Stimulated activated CD4-positive, alpha-beta T cell treated with anti-CD3 and anti-CD28 coated beads, Interleukin-15, amount 100 ng/mL, for 48 hours (primary cell): ENCODE data around the gene NLN.
"Not testable (repeated sequence)": the region's sequence is repeated elsewhere in the genome, so short reads cannot be mapped to it uniquely, and the experiment has no call there.

Experiments used
- DNase-seq, 2 donors: peaks; one replicate each; pipeline ENCODE4 v3.0.0-alpha.2; 2020; ENCODE audit warnings: low read depth in 2 of 2

The NLN gene

DNA sequence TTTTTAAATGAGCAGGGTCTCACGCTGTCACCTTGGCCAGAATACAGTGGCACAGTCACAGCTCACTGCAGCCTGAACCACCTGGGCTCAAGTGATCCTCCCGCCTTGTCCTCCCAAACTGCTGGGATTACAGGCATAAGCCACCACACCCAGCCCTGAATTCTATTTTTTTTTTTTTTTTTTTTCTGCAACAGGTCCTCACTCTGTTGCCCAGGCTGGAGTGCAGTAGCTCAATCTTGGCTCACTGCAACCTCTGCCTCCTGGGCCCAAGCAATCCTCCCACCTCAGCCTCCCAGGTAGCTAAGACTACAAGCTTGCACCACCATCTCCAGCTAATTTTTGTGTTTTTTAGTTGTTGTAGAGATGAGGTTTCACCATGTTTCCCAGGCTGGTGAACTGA is 51.0 kb downstream of the NLN start:
- not testable (repeated sequence) for DNase-seq

DNA sequence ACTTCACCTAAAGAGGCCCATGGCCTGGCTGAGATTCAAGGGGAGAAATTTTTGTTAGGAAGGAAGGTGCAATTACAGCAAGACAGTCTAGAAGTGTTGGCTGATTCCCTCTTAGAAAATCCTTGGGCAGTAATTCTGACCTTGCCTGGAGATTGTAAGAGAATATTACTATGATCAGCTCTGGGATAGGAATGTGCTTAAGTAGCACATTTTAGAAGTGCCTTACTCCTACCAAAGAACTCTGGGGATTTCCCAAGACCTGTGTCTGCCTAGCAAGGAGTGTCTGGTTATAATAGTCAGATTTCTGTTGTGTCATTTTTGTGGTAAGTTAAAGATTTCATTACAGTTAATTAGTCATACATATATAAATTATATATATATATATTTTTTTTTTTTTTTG is 52.3 kb downstream of the NLN start:
- no peak for DNase-seq

DNA sequence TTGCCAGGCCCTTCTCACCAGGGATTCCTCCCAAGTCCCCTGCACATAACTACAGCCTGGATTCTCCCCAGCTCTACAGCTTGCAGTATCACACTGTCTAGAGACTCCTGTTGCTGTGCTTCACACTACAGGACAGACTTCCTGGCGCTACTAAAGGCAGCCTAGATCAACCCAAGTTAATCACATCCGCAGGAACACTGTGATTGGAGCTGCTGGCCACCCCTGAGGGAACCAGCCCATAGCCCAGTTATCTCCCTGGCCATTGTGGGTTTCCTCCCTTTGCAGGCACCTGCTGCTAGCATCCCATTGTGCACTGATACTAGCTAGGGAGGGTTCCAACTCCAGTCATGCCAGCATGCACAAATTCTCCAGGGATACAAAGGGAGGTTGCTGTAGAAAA is 53.5 kb downstream of the NLN start:
- no peak for DNase-seq

DNA sequence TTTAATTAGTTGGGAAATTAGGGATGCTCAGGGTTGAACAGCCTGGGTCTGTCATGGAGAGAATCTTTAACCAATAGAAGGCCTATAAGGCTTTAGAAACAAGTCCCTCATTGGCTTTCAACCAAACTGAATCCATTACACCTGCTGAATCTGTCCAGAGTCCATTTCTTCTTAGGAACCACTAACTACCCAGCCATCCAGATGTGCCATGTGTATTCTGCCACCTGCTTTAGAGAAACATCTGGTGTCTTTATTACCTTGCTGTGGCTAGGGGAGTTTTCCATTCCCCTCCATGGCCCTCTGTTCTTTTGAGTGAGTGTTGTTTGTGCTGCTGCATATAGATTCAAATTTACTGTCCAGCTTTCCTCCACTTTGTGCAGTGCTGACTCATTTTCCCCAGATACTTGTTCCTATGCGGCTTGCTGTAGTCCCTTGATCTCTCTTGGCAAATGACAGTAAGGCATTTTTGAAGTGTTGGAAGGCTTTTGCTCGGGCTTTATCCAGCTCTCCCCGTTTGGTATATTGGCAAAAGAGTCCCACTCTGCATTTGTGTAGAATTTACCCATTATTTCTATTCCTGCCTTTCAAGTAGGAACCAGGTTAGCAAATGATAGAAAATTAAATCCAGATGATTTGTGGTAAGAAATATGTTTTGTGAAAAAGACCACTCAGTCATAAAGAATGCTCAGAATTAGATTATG is 54.6 kb downstream of the NLN start:
- no peak for DNase-seq

DNA sequence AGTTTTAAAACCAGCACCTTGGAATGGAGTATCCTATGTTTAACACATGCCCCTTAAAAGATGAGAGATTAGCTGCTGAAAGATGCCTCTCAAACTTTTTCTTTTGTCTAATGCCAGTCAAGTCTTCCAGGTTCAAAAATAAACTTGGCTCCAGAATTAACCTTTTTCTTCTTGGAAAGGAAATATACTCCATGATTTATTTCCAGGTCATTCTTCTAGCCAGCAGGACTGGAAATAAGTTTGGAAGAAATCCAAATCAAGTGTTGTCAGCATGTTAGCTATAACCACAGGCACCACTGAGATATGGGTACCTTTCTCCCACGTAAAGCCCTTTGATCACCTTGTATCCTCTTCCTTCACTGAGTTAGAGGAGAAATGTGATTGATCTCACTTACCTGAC is 56.1 kb downstream of the NLN start:
- DNase-seq = no peak

DNA sequence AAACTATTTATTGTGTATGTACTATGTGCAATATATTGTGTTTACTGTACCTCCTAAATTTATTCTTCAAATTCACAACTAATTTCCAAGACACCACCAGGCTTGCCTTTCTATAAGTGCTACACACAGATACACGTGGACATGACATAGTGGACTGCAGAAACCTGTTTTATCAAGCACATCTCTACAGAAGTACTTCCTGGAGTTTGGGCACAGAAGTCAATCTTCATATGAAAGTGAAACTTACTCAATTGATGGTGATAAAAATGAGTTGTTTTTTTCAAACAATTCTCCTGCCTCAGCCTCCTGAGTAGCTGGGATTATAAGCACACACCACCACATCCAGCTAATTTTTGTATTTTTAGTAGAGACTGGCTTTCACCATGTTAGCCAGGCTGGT is 57.6 kb downstream of the NLN start:
- DNase-seq = no peak

DNA sequence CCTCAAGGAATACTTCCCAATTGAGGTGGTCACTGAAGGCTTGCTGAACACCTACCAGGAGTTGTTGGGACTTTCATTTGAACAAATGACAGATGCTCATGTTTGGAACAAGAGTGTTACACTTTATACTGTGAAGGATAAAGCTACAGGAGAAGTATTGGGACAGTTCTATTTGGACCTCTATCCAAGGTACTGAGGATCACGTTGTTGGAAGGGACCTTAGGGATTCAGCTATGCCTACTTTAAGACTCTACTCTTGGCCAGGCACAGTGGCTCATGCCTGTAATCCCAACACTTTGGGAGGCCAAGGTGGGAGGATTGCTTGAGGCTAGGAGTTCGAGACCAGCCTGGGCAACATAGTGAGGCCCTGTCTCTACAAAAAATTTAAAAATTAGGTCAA is 66.3 kb downstream of the NLN start:
- not testable (repeated sequence) for DNase-seq

DNA sequence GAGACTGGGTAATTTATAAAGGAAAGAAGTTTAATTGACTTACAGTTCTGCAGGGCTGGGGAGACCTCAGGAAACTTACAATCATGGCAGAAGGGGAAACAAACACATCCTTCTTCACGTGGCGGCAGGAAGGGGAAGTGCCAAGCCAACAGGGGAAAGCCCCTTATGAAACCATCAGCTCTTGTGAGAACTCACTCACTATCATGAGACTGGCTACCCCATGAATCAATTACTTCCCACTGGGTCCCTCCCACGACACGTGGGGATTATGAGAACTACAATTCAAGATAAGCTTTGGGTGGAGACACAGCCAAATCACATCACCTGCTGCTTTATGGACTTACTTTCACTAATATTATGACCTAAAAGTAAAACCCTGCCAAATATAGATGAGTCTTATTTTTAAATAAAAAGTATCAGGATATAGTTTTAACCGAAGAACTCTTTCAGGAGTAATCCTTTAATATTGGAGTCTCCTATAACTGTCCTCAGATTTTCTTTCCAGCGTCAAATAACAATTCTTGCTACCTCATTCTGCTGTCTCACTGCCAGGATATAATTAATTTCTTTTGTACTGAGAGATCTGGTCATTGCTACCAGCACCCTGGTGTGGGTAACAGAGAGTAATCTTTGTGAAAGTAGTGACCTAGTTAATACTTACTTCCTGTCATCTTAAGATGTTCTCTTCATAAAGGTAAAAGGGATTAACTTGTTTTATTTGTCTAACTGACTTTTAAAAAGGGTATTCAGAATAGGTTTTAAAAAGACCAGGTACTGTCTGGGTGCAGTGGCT is 68.6 kb downstream of the NLN start:
- peak in 1 of 2 donors; percentile 17 for DNase-seq

DNA sequence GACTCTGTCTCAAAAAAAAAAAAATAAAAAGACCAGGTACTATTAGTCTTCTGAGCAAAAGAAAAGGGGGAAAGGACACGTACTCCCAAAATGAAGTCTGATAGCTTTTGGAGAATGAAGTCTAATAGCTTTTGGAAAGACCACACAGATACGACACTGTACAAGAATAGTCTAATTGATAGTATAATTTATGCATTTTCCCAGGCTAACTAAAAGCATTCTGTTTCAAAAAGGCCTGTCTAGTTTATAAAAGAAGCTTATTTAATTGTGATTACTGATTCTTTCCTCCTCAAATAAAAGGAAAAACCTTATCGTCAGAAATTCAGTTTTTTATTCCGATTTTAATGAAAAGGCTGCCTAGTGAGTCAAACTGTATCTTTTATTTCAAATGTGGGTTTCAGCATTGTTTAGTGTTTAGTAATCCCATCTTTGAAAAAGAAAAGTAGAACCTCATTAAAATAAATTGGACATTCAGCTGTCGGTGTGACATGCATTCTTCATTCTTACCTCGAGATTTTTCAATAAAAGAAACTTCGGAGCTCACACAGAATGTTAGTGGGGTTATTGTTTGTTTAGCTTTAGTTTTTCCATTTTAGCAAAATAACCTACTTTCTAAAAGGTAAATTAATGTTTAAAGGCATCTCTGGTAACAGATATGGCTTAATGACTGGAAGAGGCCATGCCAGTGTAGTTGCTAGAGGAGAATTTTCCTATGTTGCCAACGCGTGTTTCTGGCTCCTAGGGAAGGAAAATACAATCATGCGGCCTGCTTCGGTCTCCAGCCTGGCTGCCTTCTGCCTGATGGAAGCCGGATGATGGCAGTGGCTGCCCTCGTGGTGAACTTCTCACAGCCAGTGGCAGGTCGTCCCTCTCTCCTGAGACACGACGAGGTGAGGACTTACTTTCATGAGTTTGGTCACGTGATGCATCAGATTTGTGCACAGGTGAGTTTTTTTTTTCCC is 70.0 kb downstream of the NLN start:
- no peak for DNase-seq

DNA sequence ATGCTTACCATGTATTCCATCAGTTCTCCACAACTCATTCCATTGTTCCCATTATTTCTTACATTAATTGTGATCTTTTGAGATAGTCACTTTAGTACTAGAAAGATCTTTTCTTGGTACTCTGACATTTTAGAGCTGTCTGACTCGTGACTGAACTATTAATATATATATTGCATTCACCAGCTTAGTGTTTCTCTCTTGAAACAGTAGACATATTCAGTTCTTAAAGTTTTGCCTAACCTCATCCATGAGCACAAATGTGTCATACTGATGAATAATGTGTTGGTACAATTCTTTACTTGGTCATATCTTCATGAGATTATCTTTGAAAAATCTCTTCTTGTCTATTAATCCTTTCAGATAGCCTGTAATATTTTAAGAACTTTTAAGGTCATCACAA is 74.3 kb downstream of the NLN start:
- DNase-seq = no peak

DNA sequence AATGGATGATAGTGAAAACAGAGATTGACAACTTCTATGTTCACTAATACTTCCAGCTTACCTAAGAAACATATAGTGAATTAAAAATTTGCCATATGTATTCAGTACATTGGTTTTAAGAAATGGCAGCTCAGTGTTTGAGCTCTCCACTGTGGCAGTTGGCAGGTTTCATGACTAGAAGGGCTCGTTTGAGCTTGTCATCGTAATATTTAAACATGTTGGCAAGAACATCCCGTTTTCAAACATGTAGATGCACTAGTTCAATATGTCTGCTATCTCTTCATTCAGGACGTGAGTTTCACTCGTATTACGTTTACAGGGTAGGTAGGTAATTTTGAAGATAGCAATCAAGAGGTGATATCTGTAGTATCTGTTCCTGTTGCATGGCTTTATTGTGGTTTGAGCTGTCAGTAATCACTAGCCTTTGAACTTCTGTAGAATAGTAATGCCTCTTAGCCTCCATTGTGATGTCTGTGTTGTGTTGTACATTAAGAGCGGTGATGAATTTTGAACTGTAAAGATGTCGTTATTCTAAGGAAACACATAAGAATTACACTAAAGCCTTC is 74.8 kb downstream of the NLN start:
- no peak for DNase-seq

DNA sequence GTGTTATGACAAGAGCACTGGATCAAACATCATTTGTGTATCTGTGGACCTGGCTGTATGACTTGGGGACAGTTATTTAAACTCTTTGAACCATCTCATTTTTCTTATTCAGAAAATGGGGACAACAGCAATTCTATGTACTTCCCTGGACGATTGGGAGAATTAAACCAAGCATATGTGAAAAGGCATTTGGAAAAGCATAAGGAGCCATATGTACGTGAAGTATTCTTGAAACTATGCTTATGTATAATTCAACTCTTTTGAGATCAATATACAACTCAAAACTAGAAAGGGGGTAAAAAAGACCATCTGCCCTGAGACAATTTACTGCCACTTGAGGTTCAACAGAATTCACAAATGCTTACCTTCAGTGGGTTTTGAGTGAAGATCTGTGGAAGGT is 75.5 kb downstream of the NLN start:
- no peak for DNase-seq

DNA sequence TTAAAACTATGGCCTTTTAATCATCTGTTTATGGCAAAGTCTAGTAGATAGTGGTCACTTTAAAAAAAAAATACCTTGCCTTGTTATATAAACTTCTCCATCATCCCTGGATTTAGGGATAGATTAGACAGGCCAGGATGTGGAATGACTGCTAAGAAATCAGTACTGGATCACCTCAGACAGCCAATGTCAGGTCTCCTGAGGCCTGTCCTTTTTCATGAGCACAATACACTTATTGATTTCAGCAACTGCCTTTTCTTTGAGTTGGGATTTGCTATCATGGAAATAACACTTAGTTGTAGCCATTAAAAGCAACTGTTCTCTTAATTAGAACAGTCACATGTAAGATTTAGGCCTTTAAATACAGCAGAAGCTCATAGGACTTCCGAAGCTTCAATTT is 77.9 kb downstream of the NLN start:
- DNase-seq = no peak

DNA sequence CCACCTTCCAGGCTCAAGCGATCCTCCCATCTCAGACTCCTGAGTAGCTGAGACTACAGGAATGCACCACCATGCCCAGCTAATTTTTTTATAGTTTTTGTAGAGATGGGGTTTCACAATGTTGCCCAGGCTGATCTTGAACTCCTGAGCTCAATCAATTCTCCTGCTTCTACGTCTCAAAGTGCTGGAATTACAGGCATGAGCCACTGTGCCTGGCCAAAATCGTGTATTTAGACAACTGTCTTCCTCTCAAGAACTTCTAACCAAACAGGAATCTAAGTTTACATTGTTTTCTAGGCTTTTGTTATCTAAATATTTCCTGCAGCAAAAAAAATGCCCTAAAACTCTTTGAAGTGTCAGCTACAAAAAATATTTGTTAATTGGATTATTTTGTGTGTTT is 78.8 kb downstream of the NLN start:
- no peak for DNase-seq

DNA sequence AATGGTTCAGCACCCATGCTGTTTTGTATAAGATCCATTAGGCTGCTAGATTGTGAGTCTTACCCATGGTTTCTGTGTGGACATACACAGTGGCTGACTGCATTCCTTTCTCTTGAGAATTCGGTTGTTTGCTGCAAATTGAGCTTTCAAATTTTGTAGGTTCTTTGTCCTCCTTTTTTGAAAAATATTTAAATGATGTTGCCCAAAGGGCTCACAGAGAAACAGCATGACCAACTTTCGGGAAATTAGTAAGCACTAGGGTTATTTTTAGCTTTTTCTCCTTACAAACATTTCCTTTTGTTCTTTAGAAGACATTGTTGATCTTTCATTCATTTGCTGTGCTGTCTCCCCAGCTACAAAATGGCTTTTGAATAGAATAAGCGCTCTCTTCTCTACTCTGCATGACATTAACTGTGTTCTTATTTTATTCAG is 79.4 kb downstream of the NLN start:
- DNase-seq = no peak

DNA sequence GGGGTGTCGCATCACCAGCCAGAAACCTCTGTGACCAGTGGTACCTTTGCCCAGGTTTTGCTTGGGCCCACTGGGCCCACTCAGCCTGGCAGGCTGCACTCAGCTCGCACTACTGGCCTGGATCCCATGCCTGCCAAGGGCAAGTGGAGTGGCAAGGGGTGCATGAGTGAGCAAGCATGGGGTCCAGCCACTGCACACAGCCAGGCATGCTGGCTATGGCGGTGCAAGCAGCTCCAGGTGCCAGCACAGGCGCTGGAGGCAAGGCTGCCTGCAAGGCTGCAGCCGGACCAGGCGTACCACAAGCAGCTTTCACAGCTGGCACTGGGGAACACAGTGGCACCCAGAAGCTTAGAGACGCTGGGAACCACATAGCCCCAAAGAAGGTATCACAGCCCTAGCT is 80.1 kb downstream of the NLN start:
- no peak for DNase-seq

DNA sequence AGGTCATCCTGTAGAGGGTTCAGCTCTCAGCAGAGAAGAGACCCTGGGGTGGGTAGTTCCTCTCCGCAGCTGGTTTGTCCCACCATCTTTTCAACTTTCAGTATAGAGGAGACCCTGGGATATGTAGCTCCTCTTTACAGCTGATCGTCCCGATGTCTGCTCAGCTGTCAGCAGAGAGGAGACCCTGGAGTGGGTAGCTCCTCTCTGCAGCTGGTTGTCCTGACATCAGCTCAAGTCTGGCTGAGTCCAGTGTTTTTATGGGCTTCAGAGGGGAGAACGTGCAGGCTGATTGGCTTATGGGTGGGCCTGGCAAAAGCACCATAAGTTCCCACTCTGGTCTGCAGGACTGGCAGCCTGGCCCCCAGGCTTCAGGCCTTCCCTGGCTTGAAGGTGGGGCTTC is 80.8 kb downstream of the NLN start:
- no peak for DNase-seq

DNA sequence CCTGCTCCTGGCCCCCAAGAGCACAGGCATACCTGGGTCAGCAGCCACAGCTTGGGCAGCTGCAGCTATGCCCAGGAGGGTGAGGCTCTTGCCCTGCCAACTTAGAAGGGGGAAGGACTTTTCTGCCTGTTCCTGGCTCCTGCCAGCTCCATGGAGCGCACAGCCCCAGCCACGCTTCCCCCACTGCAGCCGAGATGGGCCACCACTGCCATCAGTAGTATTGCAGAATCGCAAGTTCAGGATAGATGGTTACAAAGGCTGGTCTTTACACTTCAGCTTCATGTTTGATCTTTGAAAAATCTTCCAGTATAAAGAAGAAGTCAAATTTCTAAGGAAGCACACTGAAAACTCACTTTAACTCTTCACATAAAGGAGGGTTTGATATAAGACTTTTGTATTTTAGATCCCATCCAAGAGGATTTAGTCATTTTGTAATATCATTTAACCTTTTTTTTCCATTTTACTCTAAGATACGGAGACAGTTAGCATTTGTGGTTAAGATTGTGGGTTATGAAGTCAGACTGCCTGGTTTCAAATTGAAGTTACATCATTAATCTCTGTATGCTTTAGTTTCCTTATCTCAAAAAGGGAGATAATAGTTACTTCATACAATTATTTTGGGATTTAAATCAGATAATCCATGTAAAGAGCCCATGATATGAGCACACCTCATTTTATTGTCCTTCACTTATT is 81.8 kb downstream of the NLN start:
- DNase-seq = no peak

DNA sequence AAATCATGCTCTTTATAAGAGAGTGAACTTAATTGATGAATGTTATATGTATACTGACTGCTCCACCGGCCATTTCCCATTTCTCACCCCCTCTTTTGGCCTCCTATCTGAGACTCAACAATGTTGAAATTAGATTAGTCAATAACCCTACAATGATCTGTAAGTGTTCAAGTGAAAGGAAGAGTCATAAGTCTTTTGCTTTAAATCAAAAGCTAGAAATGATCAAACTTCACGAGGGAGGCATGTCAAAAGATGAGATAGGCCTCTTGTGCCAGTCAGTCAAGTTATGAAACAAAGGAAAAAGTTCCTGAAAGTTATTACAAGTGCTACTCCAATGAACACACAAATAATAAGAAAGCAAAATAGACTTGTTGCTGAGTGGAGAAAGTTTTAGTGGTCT is 83.1 kb downstream of the NLN start:
- DNase-seq = no peak

DNA sequence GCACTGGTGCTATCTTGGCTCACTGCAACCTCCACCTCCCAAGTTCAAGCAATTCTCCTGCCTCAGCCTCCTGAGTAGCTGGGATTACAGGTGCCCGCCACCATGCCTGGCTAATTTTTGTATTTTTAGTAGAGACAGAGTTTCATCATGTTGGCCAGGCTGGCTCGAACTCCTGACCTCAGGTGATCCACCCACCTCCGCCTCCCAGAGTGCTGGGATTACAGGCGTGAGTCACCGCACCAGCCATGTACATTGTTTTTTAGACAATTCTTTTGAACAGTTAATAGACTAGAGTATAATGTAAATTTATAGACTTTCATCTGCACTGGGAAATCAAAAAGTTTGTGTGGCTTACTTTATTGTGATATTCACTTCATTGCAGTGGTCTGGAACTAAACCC is 85.5 kb downstream of the NLN start:
- DNase-seq = not testable (repeated sequence)

DNA sequence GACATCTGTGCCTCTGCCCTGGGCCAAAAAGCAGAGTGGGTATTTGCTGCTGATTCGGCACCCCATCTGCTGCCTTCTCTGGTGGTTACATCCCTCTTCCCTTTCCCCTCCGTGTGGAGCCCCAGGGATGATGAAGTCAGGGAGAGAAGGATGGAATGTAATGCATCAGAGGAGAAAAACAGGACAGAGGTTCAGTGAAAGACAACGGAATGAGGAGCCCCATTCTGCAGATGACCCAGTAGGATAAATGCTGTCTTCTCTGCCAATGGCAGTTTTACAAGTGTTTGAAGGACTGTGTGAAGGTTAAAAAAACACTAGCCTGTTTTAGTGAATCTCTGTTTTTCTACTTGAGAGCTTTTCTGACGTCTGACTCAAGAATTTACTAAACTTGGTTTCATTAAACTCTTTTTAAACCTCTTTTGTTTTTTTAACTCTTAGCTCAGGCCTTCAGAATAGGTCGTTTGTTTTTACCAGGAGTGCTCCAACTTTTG is 86.3 kb downstream of the NLN start:
- DNase-seq = no peak
